Psoas muscle (tissue), 8 donors: ENCODE data around the gene NUP93. TPM values are rescaled to one million over a fixed set of nuclear protein-coding genes. Genes with fewer than 3 reads are reported as not detected.

ENCODE experiments used
- ATAC-seq, 4 donors: fragments of 200-7000 bp; cut with Tn5 transposase; one replicate each; pipeline ENCODE4 v1.9.1; 2020; ENCODE audit warnings: moderate library complexity in 3 of 4, mild to moderate bottlenecking in 2 of 4
- DNase-seq, 2 donors: peaks; one replicate each; pipeline ENCODE4 v3.0.0-alpha.2; 2020
- H3K27ac ChIP-seq: fragments of 200-600 bp; one replicate; pipeline ENCODE4 v1.8.0; 2022
- H3K27me3 ChIP-seq, 3 donors: fragments of 200-600 bp in 1 of 3; one replicate each; pipeline versions ENCODE4 v1.6.1 to v1.8.0; 2013 to 2022; ENCODE audit warnings: low read length in 2 of 3, mild to moderate bottlenecking in 2 of 3, moderate library complexity in 1 of 3; ENCODE audit not compliant: insufficient read depth in 3 of 3
- H3K36me3 ChIP-seq, 2 donors: fragments of 200-600 bp in 1 of 2; one replicate each; pipeline versions ENCODE4 v1.6.1 to v1.8.0; 2013 to 2022; ENCODE audit warnings: low read depth in 1 of 2, mild to moderate bottlenecking in 1 of 2, moderate library complexity in 1 of 2; ENCODE audit not compliant: insufficient read depth in 1 of 2
- H3K4me1 ChIP-seq: fragments of 200-600 bp; one replicate; pipeline ENCODE4 v1.8.0; 2022
- H3K4me3 ChIP-seq: fragments of 200-600 bp; one replicate; pipeline ENCODE4 v1.8.0; 2022; ENCODE audit warnings: mild to moderate bottlenecking
- H3K9me3 ChIP-seq: fragments of 200-600 bp; one replicate; pipeline ENCODE4 v1.8.0; 2022
- CTCF ChIP-seq: fragments of 200-600 bp; IDR thresholded peaks from one replicate; pipeline ENCODE4 v1.8.0; 2022; ENCODE audit warnings: antibody characterized with exemption
- WGBS, 3 donors: extraction: QIAGEN DNeasy Blood & Tissue Kit; methylation state at CpG; one replicate each; pipeline versions ENCODE4 v1.1.6 to v1.1.7; 2013; 5-methylcytosine and 5-hydroxymethylcytosine counted together
- intact Hi-C, 2 donors: fragments of 100-400 bp; cut with DNase I; formaldehyde crosslinking; loops; one replicate each; pipeline versions ENCODE4 v1.11.0 to v1.14.2; 2022
- polyA plus RNA-seq, 3 donors: library from polyadenylated mRNA; stranded (reverse); fragments of 200-250 nt; gene quantifications; one replicate each; pipeline ENCODE4 v1.2.3, GENCODE V29; 2013
- total RNA-seq, 4 donors: library from RNA; stranded (reverse); fragmentation: NEBNext Ultra II Directional in 2 of 4; extraction: Animal tissue kit (Norgen Biotek cat#: 25700) in 2 of 4; gene quantifications; one replicate each; pipeline versions ENCODE4 v1.2.1 to v1.2.4, GENCODE V29; 2021 to 2023
- donor health status: healthy with polysubstance abuse.
- donor health status: DM: no; HTN: no; CAD: no; lungs with moderate emphysema.
- donor health status: Bipolar disorder and iron deficiency.
- donor health status: healthy.
- donor health status: DM: yes; HTN: yes; CAD: no.
- donor health status: DM: no; HTN: no; CAD: no.
- donor health status: DM: no; HTN: no; CAD: no.
- donor health status: DM: yes; HTN: yes; CAD: no.

NUP93 gene
- total and polyA plus RNA-seq, 7 donors = 16.5 to 44.3 (median 25.5) TPM

DNA sequence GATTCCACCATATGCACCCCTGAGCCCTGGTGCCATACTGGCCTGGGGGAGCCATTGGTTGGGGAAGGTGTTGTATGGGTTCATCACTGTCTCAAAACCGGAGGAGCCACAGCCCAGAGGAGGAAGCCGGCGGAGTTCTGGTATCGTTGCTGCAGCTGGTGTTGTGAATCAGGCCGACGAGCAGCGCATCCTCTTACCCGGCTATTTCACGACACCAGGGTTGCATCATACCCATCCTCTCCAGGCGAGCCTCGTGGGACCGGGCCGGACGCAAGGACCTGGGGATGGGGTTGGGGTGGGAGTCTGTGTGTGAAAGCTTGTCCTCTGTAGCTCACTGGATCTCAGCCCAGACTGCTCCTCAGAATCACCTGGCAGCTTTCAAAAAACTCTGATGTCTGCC lies 128.4 kb downstream of the NUP93 start:
- WGBS, 3 donors = 91 to 98% (median 92%) methylated on average over 14 of the region's 14 CpGs

DNA sequence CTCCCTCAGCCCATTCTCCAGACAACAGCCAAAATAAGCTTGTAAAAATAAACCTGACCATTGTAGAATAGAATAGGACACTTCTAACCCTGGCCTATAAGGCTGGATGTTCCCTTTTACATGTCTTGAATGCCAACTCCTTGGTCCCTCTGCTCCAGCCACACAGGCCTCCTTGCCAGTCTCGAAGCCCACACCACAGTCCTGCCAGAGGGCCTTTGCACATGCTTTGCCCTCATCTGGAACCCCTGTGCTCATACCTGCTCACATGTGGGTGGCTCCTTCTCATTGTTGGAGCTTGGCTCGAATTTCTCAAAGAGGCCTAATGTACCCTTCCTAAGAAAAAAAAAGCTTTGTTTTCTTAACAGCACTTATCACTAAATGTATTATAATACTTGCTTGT lies 129.7 kb downstream of the NUP93 start:
- DNase-seq (no peak), ATAC-seq (no peak)
- 90 to 100% (median 93%) methylated on average over 2 of the region's 2 CpGs for WGBS, 3 donors
- no peaks in the 10 kb centered on the region for H3K36me3 ChIP-seq
- H3K4me3 ChIP-seq = no peak overlapping the region
- H3K27ac ChIP-seq = no peak overlapping the region
- H3K27me3 ChIP-seq = no peaks in the 10 kb centered on the region
- H3K4me1 ChIP-seq = no peaks in the 10 kb centered on the region
- TF ChIP-seq CTCF = no peak
- H3K9me3 ChIP-seq = no peaks in the 10 kb centered on the region
- intact Hi-C loops = no loop called here

More for the DNA sequence above, 128.4 kb downstream of the NUP93 start:
- Histone ChIP-seq H3K27ac (no peak overlapping the region), H3K27me3 (no peaks in the 10 kb centered on the region), H3K4me3 (no peak overlapping the region), H3K36me3 (no peaks in the 10 kb centered on the region), H3K4me1 (no peaks in the 10 kb centered on the region), H3K9me3 (no peaks in the 10 kb centered on the region)
- DNase-seq = no peak
- TF ChIP-seq CTCF = no peak
- no peak for ATAC-seq
- intact Hi-C loops = no loop called here

DNA sequence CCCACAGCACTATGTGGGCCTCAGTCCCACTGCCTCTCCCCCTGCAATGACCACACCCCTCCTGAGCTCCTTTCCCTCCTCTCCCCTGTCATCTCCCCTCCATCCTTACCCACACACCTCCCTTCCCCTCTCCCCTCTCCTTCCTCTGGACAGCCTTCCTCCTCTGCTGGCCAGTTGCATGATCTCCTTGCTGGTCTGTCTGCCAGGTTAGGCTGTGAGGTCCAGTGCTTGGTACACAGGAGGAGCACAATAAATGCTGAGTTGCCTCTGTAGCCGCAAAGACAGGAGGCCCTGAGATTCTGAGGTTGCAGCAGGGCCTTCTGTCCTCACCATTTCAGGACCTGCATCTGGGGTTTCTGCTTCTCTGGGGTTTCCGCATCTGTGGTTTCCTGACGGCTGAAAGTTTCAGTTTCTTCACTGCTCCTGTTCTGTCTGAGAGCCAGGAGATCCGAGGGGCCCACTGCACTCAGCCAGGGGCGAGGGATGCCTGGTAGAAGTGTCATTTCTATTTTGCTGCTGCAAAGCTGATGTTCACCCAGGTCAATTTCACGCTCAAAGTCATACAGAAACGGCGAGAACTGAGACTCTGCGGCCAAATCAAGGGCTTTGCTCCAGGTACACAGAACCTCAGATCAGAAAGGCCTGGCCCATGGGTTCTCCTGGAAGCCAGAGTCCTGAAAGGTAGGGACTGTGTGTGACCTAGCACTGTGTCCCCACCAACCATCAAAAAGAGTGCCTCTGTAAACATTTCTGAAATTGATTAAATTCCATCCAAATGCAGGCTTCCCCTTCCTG lies 130.5 kb downstream of the NUP93 start:
- ATAC-seq (no peak), DNase-seq (no peak)
- 57 to 70% (median 63%) methylated on average over 9 of the region's 9 CpGs for WGBS, 3 donors
- Histone ChIP-seq H3K4me3 (no peak overlapping the region), H3K36me3 (no peaks in the 10 kb centered on the region), H3K27ac (no peak overlapping the region), H3K4me1 (no peaks in the 10 kb centered on the region), H3K27me3 (no peaks in the 10 kb centered on the region), H3K9me3 (no peaks in the 10 kb centered on the region)
- intact Hi-C loops = no loop called here
- no peak for TF ChIP-seq CTCF

- Histone ChIP-seq H3K9me3 (no peaks in the 10 kb centered on the region), H3K27ac (no peak overlapping the region), H3K4me3 (no peak overlapping the region), H3K36me3 (no peaks in the 10 kb centered on the region), H3K27me3 (no peaks in the 10 kb centered on the region), H3K4me1 (no peaks in the 10 kb centered on the region)
- DNase-seq (no peak), ATAC-seq (no peak)
- intact Hi-C loops = no loop called here
- TF ChIP-seq CTCF = no peak
- WGBS, 3 donors = 61 to 71% (median 65%) methylated on average over 3 of the region's 3 CpGs
These were observed 131.2 kb downstream of the NUP93 start for GRCh38 chr16:56861092-56861610.
